Coronary artery (tissue), 2 donors: ENCODE results near the gene BTBD9.

Source experiments
- DNase-seq: peaks from one replicate; pipeline ENCODE4 v3.0.0-alpha.2; 2017; ENCODE audit warnings: low spot score
- H3K27ac ChIP-seq, 2 donors: fragments of 200-600 bp; sonication (generic); one replicate each; pipeline ENCODE4 v1.5.1; 2016 to 2019
- H3K4me3 ChIP-seq: fragments of 200-600 bp; sonication (generic); 2 replicates; pipeline ENCODE4 v1.5.1; 2016; ENCODE audit warnings: mild to moderate bottlenecking, moderate library complexity
- TF ChIP-seq, protein P1 (sequence below): fragments of 200-600 bp; sonication (generic); IDR thresholded peaks from one replicate; pipeline ENCODE4 v1.5.1; 2019; ENCODE audit warnings: antibody characterized with exemption

BTBD9 gene

GRCh38 chr6:38389875-38390274, 249.9 kb downstream of the BTBD9 start:
- Histone ChIP-seq H3K27ac (no peak overlapping the region), H3K4me3 (no peak overlapping the region)
- no peak for DNase-seq
- TF ChIP-seq, protein P1, sequence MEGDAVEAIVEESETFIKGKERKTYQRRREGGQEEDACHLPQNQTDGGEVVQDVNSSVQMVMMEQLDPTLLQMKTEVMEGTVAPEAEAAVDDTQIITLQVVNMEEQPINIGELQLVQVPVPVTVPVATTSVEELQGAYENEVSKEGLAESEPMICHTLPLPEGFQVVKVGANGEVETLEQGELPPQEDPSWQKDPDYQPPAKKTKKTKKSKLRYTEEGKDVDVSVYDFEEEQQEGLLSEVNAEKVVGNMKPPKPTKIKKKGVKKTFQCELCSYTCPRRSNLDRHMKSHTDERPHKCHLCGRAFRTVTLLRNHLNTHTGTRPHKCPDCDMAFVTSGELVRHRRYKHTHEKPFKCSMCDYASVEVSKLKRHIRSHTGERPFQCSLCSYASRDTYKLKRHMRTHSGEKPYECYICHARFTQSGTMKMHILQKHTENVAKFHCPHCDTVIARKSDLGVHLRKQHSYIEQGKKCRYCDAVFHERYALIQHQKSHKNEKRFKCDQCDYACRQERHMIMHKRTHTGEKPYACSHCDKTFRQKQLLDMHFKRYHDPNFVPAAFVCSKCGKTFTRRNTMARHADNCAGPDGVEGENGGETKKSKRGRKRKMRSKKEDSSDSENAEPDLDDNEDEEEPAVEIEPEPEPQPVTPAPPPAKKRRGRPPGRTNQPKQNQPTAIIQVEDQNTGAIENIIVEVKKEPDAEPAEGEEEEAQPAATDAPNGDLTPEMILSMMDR, result no peak

GRCh38 chr6:38387971-38388370, 251.8 kb downstream of the BTBD9 start:
- no peak overlapping the region for H3K4me3 ChIP-seq
- TF ChIP-seq, protein P1, result no peak
- no peak for DNase-seq
- no peak overlapping the region for H3K27ac ChIP-seq

DNA sequence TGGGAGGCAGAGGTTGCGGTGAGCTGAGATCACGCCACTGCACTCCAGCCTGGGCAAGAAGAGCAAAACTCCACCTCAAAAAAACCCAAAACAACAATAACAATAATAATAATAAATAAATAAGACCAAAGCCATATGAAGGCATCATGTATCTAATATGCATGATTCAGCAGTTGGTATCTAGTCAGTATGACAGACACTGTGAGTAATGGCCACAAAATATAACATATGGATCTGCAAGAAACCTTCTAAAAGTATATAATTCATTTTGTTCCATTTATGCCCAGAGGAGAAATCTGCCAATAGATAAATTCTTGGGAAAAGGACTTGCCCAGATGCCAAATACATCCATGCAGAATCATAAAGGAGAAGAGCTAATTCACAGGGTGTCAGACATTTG, 252.3 kb downstream of the BTBD9 start:
- no peak overlapping the region for H3K4me3 ChIP-seq
- H3K27ac ChIP-seq, result no peak overlapping the region
- no peak for DNase-seq
- TF ChIP-seq, protein P1, result no peak

DNA sequence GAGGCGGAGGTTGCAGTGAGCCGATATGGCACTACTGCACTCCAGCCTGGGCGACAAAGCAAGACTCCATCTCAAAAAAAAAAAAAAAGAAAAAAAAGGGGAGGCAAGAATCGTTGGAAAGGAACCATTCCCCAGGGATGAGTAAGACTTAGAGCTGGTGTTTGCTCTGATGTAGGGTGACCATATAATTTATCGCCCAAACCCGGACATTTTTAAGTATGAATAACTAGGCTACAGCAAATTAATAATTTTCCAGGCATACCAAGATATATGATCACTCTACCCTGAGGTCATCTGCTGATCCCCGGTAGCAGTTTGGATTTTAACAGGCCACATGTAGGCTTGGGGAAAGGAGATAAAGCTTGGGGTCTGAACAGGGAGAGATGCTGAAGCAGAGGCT, 260.9 kb downstream of the BTBD9 start:
- TF ChIP-seq, protein P1, result no peak
- Histone ChIP-seq H3K4me3 (no peak overlapping the region), H3K27ac (no peak overlapping the region)
- DNase-seq, result no peak

- H3K27ac ChIP-seq, result no peak overlapping the region
- no peak overlapping the region for H3K4me3 ChIP-seq
- TF ChIP-seq, protein P1, result no peak
- no peak for DNase-seq
Observed at GRCh38 chr6:38375937-38376336, 263.8 kb downstream of the BTBD9 start.

DNA sequence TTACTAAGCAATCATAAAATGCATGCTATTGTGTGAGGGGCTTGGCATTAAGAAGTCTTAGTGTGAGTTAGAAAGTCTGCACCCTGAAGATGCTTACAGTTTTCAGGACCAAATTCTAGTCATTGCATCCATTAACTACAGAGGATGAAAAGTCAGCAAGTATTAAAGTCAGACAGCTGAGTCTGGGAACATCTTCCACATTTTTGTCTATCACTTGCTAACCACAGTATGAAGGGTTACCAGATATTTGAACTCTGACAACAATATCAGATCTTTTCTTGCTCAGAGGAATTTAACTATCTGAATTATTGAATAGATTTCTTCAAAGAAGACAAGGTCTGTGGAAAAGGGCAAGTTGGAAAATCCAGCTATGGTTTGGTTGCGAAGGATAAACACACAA, 264.4 kb downstream of the BTBD9 start:
- no peak for DNase-seq
- no peak overlapping the region for H3K27ac ChIP-seq
- no peak overlapping the region for H3K4me3 ChIP-seq
- TF ChIP-seq, protein P1, result no peak

DNA sequence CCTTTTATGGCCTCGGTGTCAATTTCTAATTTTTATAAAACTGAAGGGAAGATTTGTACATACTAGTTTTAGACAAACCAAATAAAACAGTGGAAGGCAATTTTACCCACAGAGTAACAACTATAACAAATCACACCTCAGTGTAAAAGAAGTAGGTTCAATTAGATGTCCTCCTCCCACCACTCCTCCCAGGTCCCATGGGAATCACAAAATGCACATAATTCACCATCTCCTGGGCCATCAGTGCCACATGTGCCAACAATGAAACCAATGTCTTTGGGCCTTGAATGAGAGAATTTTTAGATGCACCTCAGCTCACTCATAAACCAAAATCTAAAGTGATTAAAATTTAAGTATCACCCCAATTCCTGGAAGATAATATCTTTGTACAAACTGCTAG, 267.8 kb downstream of the BTBD9 start:
- Histone ChIP-seq H3K27ac (no peak overlapping the region), H3K4me3 (no peak overlapping the region)
- TF ChIP-seq, protein P1, result no peak
- DNase-seq, result no peak
